Bone marrow (tissue), 2 donors: ENCODE data around the gene NAT16.
A peak's percentile ranks its signal among the peaks of the same experiment; 100 is the strongest.
"Not testable (repeated sequence)": the region's sequence is repeated elsewhere in the genome, so short reads cannot be mapped to it uniquely, and the experiment has no call there.

ENCODE experiments used
- DNase-seq, 2 donors: peaks; one replicate each; lab custom pipeline; 2025; lab: John Stamatoyannopoulos, UW

NAT16 gene

GRCh38 chr7:101201695-101202602 is 21.9 kb upstream of the NAT16 start:
- no peak for DNase-seq

- no peak for DNase-seq
Measured at GRCh38 chr7:101200862-101201599, 20.9 kb upstream of the NAT16 start, which contains the start of gene MOGAT3. Gene MOGAT3 (minus strand): TSS chr7:101201036. CDS start chr7:101200854, 182 bp downstream.

- DNase-seq = no peak
Measured at GRCh38 chr7:101200504-101200861, 20.4 kb upstream of the NAT16 start.

GRCh38 chr7:101199522-101199921 is 19.4 kb upstream of the NAT16 start:
- DNase-seq = not testable (repeated sequence)

GRCh38 chr7:101198476-101198875 is 18.4 kb upstream of the NAT16 start:
- no peak for DNase-seq

- DNase-seq = no peak
Measured at GRCh38 chr7:101197991-101198390, 17.9 kb upstream of the NAT16 start.

GRCh38 chr7:101195884-101196283 is 15.8 kb upstream of the NAT16 start:
- no peak for DNase-seq

GRCh38 chr7:101189109-101189508 is 9.0 kb upstream of the NAT16 start:
- no peak for DNase-seq

GRCh38 chr7:101186844-101187428 is 6.8 kb upstream of the NAT16 start:
- no peak for DNase-seq

- DNase-seq = no peak
Measured at GRCh38 chr7:101186194-101186593, 6.1 kb upstream of the NAT16 start.

- DNase-seq = no peak
Measured at GRCh38 chr7:101185258-101185839, 5.3 kb upstream of the NAT16 start.

- DNase-seq = no peak
Measured at GRCh38 chr7:101179713-101180112, 380 bp downstream of the NAT16 start.

- DNase-seq = no peak
Measured at GRCh38 chr7:101179117-101179516, 976 bp downstream of the NAT16 start.

- DNase-seq = no peak
Measured at GRCh38 chr7:101177644-101178043, 2.4 kb downstream of the NAT16 start.

GRCh38 chr7:101175664-101176063 is 4.4 kb downstream of the NAT16 start:
- DNase-seq = no peak

GRCh38 chr7:101174322-101174854 is 5.7 kb downstream of the NAT16 start:
- DNase-seq = no peak

GRCh38 chr7:101173752-101174244 is 6.3 kb downstream of the NAT16 start:
- DNase-seq = peak in 1 of 2 donors; percentile 45

GRCh38 chr7:101172854-101173751 is 7.0 kb downstream of the NAT16 start:
- DNase-seq = peak in 1 of 2 donors; percentile 28

- DNase-seq = no peak
Measured at GRCh38 chr7:101172005-101172853, 7.9 kb downstream of the NAT16 start.

- DNase-seq = no peak
Measured at GRCh38 chr7:101171442-101171837, 8.7 kb downstream of the NAT16 start.
